HCT116 (cell line): ENCODE results near the gene EP400. TPM values are rescaled to one million over a fixed set of nuclear protein-coding genes. Genes with fewer than 3 reads are reported as not detected.

Experiments used
- ATAC-seq: fragments of 200-7000 bp; cut with Tn5 transposase; 2 replicates; pipeline ENCODE4 v1.9.1; 2020; ENCODE audit warnings: mild to moderate bottlenecking, moderate library complexity
- BruUV-seq: library from RNA; stranded (reverse); fragments of 400-500 nt; replicated peaks from 2 replicates; lab custom pipeline; 2021; lab: Mats Ljungman, UMichigan
- CTCF ChIA-PET: fragments of 300-600 bp; sonication (Branson Sonifier 250); formaldehyde crosslinking; loops from one replicate; lab custom pipeline; 2021; ENCODE audit warnings: antibody characterized with exemption; lab: Charles Lee
- POLR2A ChIA-PET: fragments of 300-600, 350-600 bp; sonication (Branson Sonifier 250); formaldehyde crosslinking; loops from one replicate; lab custom pipeline; 2021; ENCODE audit warnings: antibody characterized with exemption; lab: Charles Lee
- RAD21 ChIA-PET, 2 experiments: fragments of 300-600 bp; sonication (Branson Sonifier 250); formaldehyde crosslinking; loops; one replicate each; lab custom pipeline; 2023; ENCODE audit warnings: low total read pairs in 2 of 2; ENCODE audit not compliant: uncharacterized antibody in 2 of 2, unreplicated experiment in 2 of 2, low non-redundant PET in 1 of 2; lab: Charles Lee
- DNase-seq: peaks from one replicate; pipeline ENCODE4 v3.0.0-alpha.2; 2010; ENCODE audit warnings: low read depth, low spot score
- H2AFZ ChIP-seq: fragments of 200-600 bp; shearing (Covaris generic), sonication (generic); 2 replicates; pipeline ENCODE4 v1.6.1; 2017; ENCODE audit warnings: low read depth, mixed run types, mixed read lengths, antibody characterized with exemption, low read length; ENCODE audit not compliant: poor library complexity, severe bottlenecking
- H3K27ac ChIP-seq: 2 replicates; pipeline ENCODE4 v1.5.1; 2012; ENCODE audit warnings: low read depth, low read length
- H3K27me3 ChIP-seq: fragments of 200-600 bp; sonication (generic); 2 replicates; pipeline ENCODE4 v1.6.1; 2016; ENCODE audit warnings: mixed run types, low read length, mixed read lengths; ENCODE audit not compliant: insufficient read depth
- H3K36me3 ChIP-seq, 2 experiments: fragments of 200-500 bp in 1 of 2; fragments of 200-600 bp in 1 of 2; sonication (Bioruptor generic) in 1 of 2; sonication (generic) in 1 of 2; 2 replicates each; pipeline versions ENCODE4 v1.5.1 to v1.6.1; 2014 to 2016; ENCODE audit warnings: low read length in 2 of 2, inconsistent platforms in 1 of 2, mixed read lengths in 1 of 2, mixed run types in 1 of 2; ENCODE audit not compliant: insufficient read depth in 2 of 2, control insufficient read depth in 1 of 2
- H3K4me1 ChIP-seq, 2 experiments: fragments of 200-600 bp in 1 of 2; sonication (generic) in 1 of 2; 2 replicates each; pipeline versions ENCODE4 v1.5.1 to v1.6.1; 2012 to 2017; ENCODE audit warnings: low read length in 2 of 2, inconsistent platforms in 1 of 2, mild to moderate bottlenecking in 1 of 2, mixed read lengths in 1 of 2, mixed run types in 1 of 2, moderate library complexity in 1 of 2; ENCODE audit not compliant: insufficient read depth in 2 of 2, control insufficient read depth in 1 of 2
- H3K4me2 ChIP-seq: fragments of 200-600 bp; sonication (generic); 2 replicates; pipeline ENCODE4 v1.6.1; 2017; ENCODE audit warnings: mixed run types, low read length, mixed read lengths
- H3K4me3 ChIP-seq, 2 experiments: fragments of 200-600 bp in 1 of 2; sonication (generic) in 1 of 2; replicated peaks in 1 of 2; 2 replicates each; pipeline ENCODE4 v1.5.1; 2011 to 2016; ENCODE audit warnings: low read length in 2 of 2, control low read depth in 1 of 2, low read depth in 1 of 2, mild to moderate bottlenecking in 1 of 2, mixed read lengths in 1 of 2, mixed run types in 1 of 2
- H3K79me2 ChIP-seq: fragments of 200-600 bp; sonication (generic); 2 replicates; pipeline ENCODE4 v1.6.1; 2017; ENCODE audit warnings: mild to moderate bottlenecking, mixed run types, low read length, moderate library complexity, mixed read lengths; ENCODE audit not compliant: insufficient read depth
- H3K9ac ChIP-seq: fragments of 200-600 bp; sonication (generic); 2 replicates; pipeline ENCODE4 v1.6.1; 2016; ENCODE audit warnings: low read length, mixed read lengths
- H3K9me2 ChIP-seq: fragments of 200-600 bp; sonication (generic), shearing (Covaris generic); 2 replicates; pipeline ENCODE4 v1.6.1; 2017; ENCODE audit warnings: mixed run types, mild to moderate bottlenecking, moderate library complexity; ENCODE audit not compliant: insufficient read depth
- H3K9me3 ChIP-seq, 2 experiments: fragments of 200-500 bp in 1 of 2; fragments of 200-600 bp in 1 of 2; sonication (Bioruptor generic) in 1 of 2; sonication (generic) in 1 of 2; 2 replicates each; pipeline ENCODE4 v1.6.1; 2014 to 2017; ENCODE audit warnings: low read length in 2 of 2, mixed read lengths in 2 of 2, inconsistent platforms in 1 of 2, low read depth in 1 of 2, mild to moderate bottlenecking in 1 of 2, mixed run types in 1 of 2, moderate library complexity in 1 of 2; ENCODE audit not compliant: control insufficient read depth in 1 of 2, insufficient read depth in 1 of 2
- H4K20me1 ChIP-seq: fragments of 200-600 bp; sonication (generic), shearing (Covaris generic); 2 replicates; pipeline ENCODE4 v1.6.1; 2017; ENCODE audit warnings: mixed run types, mild to moderate bottlenecking, moderate library complexity; ENCODE audit not compliant: insufficient read depth
- CTCF ChIP-seq, 3 experiments: fragments of 200-600 bp in 1 of 3; sonication (generic) in 1 of 3; IDR thresholded peaks in 2 of 3; conservative IDR thresholded peaks in 1 of 3; 2 replicates each; pipeline ENCODE4 v1.5.1; 2012 to 2017; ENCODE audit warnings: low read depth in 2 of 3, low read length in 2 of 3, antibody characterized with exemption in 1 of 3, borderline replicate concordance in 1 of 3, control low read depth in 1 of 3, mild to moderate bottlenecking in 1 of 3, mixed read lengths in 1 of 3, mixed run types in 1 of 3, moderate library complexity in 1 of 3; ENCODE audit not compliant: insufficient read depth in 1 of 3
- EGR1 ChIP-seq: IDR thresholded peaks from 2 replicates; pipeline ENCODE4 v1.6.1; 2012; ENCODE audit warnings: low read depth
- EZH2 ChIP-seq: fragments of 200-600 bp; sonication (generic); IDR thresholded peaks from 2 replicates; pipeline ENCODE4 v1.6.1; 2017; ENCODE audit warnings: antibody characterized with exemption, mixed run types
- REST ChIP-seq: IDR thresholded peaks from 2 replicates; pipeline ENCODE4 v1.6.1; 2012; ENCODE audit warnings: low read depth
- YY1 ChIP-seq: IDR thresholded peaks from 2 replicates; pipeline ENCODE4 v1.6.1; 2011; ENCODE audit warnings: low read length, low read depth, moderate library complexity, mild to moderate bottlenecking; ENCODE audit not compliant: insufficient replicate concordance; ENCODE audit errors: extremely low read depth
- intact Hi-C: fragments of 100-400 bp; cut with micrococcal nuclease; formaldehyde crosslinking; loops from 2 replicates; pipeline ENCODE4 v1.10.0; 2022
- total RNA-seq: library from RNA; stranded (reverse); gene quantifications from one replicate; pipeline ENCODE4 v1.2.1, GENCODE V29; 2021; ENCODE audit not compliant: unreplicated experiment

Gene EP400
- total RNA-seq, 1 experiment from 2014 or later: 54.5 TPM

- POLR2A ChIA-PET: no interaction called here
- peaks cover 0 to 10% of the 10 kb centered on the region in 2 experiments; a peak in 2 of 4 replicates for H3K36me3 ChIP-seq
- H3K4me1 ChIP-seq: peaks cover 12 to 14% of the 10 kb centered on the region in 2 experiments
- TF ChIP-seq EZH2 (no peak), EGR1 (peak; percentile 99), REST (no peak), CTCF (IDR thresholded peaks at IDR 0.05 in 2 of 3, conservative IDR thresholded peaks at IDR 0.05 in 1 of 3; ENCODE audit: borderline replicate concordance in 1 of 3, insufficient read depth in 1 of 3, low read depth in 2 of 3, low read length in 2 of 3) (peak in 1 of 3 experiments; percentile 23; a peak in 1 of 6 replicates), YY1 (peak; percentile 75)
- BruUV-seq: no TSS peak
- H3K27ac ChIP-seq: peak overlapping the region; percentile 51; the same call in 1 of the 2 replicates
- ATAC-seq (peak; percentile 84), DNase-seq (peak; percentile 57)
- peak overlapping the region; percentile 60 for H3K4me2 ChIP-seq
- H3K9me3 ChIP-seq: no peaks in the 10 kb centered on the region
- RAD21 ChIA-PET: no interaction called here
- CTCF ChIA-PET: interaction anchor here (1.5 kb wide), 1 partner anchor 15 kb away, joined by 3 read pairs; no protein-coding TSS in a partner anchor
- H3K79me2 ChIP-seq: no peaks in the 10 kb centered on the region
- H3K9me2 ChIP-seq: no peaks in the 10 kb centered on the region
- 0 out of 4 replicates have a peak overlapping the region, but pooled peaks of 1 of the 2 experiments have one; percentile 20 for H3K4me3 ChIP-seq
- H4K20me1 ChIP-seq: no peaks in the 10 kb centered on the region
- H2AFZ ChIP-seq: no peak overlapping the region
- intact Hi-C loops: no loop called here
- H3K9ac ChIP-seq: peak overlapping the region; percentile 32; the same call in 1 of the 2 replicates
- no peaks in the 10 kb centered on the region for H3K27me3 ChIP-seq
Measured at GRCh38 chr12:131912518-131913274, 37.0 kb upstream of the EP400 start.
